Stimulated activated CD8-positive, alpha-beta memory T cell treated with anti-CD3 and anti-CD28 coated beads, Interleukin-15, amount 100 ng/mL, for 1 hour (primary cell): ENCODE results near the gene NPR1.
"Not testable (repeated sequence)": the region's sequence is repeated elsewhere in the genome, so short reads cannot be mapped to it uniquely, and the experiment has no call there.

Experiments used
- DNase-seq: peaks from one replicate; pipeline ENCODE4 v3.0.0-alpha.2; 2020; ENCODE audit warnings: low read depth

NPR1 gene

DNA sequence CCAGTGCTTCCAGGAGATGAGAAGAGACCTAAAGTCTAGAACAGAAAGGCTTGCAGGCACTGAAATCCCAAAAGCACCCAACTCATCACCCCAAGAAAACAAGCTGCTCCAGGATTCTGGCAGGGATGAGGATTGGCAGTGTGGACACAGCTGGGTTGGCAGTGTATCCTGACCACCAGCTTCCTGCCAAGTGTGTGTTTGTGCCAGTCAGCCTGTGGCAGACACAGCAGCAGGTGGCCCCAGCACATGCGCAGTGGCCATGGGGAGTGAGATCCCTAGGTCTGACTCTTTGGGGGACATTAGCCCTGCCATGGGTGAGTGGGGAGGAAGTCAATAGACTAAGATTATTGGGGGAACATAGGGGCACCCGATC is 28.6 kb upstream of the NPR1 start:
- no peak for DNase-seq

DNA sequence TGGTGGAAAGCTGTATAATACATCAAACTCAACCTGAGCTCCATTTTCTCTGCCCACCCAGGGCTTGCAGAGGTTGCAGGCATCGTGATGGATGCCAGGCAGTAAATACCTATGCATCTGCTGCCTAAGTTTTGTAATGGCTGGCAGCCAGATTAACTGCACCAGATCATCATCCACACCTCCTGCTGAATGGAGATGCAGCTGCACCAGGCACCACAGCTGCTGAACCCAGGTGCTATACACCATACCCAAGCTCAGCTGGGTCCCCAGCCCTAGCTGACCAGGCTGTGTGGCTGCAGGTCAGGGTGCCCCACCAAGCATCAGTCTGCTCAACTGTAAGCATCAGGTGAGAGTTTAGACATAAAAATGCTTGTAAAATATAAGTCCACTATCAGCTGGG is 26.7 kb upstream of the NPR1 start:
- DNase-seq, result no peak

DNA sequence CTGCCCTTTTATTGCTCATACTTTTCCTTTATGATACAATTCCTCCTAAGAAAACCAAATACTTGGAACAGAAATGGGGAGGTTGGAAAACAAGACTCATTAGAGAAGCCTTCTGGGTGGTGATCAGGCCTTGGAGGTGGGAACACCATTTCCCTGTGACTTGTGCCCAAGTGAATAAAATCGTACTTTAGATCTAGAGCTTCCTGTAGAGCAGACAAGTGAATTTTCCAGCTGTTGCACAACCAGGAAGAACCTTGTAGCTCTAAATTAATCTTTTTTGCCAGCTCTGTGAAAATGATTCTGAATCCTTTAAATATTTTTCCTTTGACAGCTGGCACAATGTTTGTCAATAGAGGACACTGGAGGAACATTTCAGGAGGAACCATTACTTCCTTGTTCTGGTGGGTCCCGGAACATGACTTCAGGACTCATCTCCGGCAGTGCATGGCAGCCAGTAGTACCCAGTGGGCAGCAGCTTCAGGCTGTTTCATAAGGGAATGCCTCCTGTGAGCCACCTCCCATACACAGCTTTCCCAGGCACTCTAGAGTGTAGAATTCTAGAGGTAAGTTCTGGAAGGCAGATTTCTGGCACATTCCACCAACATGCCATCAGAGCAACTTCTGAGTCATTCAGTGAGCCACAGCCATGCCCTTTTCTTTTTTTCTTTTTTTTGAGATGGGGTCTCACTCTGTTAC is 25.5 kb upstream of the NPR1 start:
- no peak for DNase-seq

DNA sequence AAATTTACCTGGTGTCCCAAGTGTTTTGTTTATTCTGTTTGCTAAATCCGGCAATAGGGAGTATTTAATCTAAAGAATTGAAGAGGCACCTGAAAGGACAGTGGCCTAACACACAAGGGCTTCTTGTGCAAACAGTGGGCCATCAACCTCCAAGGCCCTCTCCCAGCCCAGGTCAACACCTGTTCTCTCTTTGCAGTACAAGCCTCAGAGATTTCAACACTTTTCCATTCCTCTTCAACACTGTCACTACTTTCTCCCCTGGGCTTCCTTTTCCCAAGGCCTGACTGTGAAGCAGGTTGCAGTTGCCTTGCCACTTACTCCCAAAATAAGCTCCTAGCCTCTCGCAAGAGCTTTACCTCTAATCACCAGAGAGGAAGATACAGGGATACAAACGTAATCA is 23.2 kb upstream of the NPR1 start:
- no peak for DNase-seq

DNA sequence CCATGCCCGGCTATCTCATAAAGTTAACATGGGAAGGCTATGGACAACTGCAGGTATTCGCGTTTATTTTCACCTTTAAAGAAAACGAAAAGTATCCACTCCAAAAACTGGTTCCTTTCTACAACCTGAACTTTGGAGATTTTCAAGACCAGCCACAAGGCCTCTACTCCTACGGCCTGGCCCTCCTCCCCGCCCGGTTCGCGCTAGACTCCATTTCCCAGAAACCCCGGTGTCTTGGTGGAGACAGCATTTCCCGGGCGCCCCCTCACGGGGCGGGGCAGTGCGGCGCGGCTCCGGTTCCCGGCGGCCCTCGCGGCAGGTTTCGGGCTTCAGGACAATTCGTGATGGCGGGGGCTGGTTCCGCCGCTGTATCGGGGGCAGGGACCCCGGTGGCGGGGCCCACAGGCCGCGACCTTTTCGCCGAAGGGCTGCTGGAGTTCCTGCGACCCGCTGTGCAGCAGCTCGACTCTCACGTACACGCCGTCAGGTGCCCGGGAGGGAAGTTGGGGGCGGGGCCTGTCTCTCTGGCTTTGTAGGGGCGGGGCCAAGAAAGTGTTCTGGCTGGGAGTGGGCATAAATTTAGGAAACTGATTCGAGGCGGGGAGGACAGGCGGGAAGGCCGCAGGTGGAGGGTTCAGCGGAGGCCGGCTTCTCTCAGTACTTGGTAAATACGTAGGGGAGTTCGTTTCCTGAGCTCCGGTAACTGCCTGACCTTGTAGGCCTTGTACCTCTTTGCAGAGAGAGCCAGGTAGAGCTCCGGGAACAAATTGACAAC is 19.9 kb upstream of the NPR1 start, which contains the start of gene SNAPIN:
Gene SNAPIN, plus strand, starts transcription at position 304 of the 775 bp plus-strand sequence. Its CDS starts 41 bp downstream, at position 345.
- peak; percentile 75 for DNase-seq

DNA sequence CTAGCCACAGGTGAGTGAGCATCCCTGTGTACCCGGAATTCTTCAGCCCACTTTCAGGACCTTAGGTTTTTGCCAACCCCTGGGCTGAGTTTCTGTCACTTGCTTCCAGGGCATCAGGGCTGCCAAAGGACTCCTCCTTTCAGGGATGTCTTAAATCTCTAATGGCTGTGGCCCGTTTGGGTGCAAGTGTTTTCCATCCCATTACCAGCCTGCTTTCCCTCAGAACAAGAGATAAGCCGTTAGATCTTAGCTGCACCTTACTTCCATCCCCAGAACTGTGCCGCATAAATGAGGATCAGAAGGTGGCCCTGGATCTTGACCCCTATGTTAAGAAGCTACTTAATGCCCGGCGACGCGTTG is 19.3 kb upstream of the NPR1 start:
- DNase-seq, result no peak

DNA sequence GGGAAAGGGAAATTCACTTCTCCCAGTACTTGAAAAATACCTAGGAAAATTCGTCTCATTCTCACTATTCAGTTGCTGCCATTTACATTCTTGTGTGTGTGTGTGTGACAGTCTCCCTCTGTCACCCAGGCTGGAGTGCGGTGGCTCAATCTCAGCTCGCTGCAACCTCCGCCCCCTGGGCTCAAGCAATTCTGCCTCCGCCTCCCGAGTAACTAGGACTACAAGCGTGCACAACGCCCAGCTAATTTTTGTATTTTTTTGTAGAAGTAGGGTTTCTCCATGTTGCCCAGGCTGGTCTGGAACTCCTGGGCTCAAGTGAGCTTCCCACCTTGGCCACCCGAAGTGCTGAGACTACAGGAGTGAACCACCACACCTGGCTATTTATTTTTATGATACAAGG is 18.8 kb upstream of the NPR1 start:
- no peak for DNase-seq

DNA sequence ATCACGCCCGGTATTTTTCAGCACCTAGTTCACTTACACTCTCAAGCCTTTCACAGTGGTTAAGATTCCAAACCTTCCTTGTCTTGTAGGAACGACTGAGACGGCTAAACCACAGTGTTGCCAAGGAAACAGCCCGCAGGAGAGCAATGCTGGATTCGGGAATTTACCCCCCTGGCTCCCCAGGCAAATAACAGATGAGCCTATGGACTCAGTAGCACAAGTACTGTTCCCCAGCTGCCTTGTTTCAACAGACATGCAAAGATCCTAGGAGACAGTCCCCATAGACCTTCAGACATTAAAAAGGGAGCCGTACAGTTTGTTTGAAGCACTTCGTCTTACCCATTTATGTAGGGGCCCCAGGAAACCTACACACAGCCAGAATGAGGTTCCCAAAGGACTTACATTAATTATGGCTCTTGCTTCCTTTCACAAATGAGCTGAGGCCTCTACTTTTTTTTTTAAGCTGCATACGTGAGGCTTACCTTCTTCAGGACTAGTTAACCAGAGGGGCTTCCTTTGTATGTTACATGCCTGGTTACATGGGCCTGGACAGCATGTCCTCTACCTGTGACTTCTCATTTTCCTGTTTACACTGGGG is 17.3 kb upstream of the NPR1 start:
- no peak for DNase-seq

DNA sequence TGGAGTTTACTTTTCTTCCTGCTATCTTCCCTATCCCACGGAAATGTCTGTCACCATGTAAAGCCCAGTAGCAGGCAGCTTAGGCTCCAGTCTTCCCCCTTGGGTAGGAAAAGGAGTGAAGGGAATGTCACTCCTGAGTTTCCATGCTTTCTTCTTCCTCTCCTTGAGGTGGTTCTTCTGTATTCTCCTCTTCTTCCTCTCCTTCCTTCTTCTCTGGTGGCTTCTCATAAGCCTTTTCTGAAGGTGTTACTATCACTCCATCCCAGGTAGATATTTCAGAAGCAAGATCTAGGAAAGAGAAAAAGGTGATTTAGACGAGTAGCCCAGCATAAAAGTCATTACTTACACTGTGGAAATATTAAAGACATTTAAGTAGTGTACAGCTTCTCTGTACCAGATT is 16.2 kb upstream of the NPR1 start:
- DNase-seq, result no peak

DNA sequence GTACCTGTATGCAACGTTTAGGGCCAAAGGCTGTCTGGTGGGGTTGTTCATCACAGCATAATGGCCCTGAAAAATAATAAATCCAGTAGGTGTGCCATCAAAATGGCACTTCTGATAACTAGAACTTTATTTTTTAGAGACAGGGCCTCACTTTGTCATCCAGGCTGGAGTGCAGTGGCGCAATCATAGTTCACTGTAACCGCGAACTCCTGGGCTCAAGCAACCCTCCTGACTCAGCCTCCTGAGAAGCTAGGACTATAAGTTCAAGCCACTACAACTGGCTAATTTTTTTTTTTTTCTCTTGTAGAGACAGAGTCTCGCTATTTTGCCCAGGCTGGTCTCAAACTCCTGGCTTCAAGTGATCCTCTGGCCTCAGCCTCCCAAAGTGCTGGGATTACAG is 15.3 kb upstream of the NPR1 start:
- DNase-seq, result no peak

DNA sequence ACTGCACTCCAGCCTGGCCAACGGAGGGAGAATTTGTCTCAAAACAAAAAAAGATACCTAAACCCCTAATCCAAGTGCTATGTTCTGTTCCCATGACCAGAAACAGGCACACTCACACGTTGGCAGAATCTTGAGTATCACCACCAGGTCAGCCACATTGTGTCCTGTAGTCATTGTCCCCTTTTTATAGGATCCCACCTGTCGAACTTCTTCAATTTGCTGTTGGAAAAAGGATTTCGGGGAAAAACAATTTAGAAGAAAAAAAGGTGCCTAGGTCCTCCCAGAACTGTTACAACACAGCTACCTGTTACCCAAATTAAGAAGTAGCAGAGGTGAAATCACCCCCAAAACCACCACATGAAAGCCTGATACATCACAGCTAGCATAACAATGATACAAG is 11.0 kb upstream of the NPR1 start:
- no peak for DNase-seq

DNA sequence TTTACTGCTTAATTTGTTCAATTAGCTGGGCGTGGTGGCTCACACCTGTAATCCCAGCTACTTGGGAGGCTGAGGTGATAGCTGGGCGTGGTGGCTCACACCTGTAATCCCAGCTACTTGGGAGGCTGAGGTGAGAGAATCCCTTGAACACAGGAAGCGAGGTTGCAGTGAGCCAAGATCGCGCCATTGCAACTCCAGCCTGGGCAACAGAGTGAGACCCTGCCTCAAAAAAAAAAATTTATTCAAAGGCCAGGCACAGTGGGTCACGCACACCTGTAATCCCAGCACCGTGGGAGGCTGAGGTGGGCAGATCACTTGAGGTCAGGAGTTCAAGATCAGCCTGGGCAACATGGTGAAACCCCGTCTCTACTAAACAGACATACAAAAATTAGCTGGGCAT is 9.8 kb upstream of the NPR1 start:
- not testable (repeated sequence) for DNase-seq

DNA sequence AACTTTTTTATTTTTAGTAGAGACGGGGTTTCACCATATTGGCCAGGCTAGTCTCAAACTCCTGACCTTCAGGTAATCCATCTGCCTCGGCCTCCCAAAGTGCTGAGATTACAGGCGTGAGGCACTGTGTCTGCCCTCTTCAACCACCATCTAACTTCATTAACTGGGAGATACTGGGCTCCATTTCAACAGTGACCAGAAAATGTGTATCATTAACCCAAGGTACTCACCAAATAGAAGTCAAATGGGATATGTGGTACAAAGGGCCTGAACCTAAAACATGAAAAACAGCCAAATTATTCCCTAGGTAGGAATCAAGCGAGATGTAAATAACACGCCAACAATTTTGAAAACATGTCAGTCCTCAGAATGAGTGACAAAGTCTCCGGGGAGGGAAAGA is 8.9 kb upstream of the NPR1 start:
- no peak for DNase-seq

DNA sequence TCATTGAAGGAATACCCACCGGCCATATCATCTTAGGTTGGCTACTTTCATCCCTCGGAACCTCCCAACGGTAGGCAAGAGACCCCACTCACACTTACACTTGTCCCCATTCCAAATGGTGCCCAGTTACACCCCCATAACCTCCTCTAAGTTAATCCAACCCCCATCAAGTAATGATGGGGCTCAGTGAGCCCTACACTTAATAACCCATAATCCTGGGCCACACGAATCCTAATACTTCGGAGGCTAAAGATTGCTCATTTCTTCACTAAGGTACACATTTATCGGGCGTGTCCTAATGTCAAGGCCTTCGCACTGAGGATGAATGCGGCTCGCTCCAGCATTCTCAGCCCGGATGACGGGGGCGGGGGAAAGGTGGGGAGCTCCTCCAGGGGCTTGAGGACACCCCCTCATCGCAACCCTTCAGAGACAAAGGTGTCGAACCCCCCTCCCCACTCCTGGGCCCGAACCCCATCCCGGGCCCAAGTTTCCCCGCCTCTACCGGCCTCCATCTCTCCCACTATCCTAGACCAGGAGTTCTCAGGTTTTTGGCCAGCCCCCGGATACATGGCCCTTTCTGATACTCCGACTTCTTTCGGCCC is 8.1 kb upstream of the NPR1 start:
- no peak for DNase-seq

DNA sequence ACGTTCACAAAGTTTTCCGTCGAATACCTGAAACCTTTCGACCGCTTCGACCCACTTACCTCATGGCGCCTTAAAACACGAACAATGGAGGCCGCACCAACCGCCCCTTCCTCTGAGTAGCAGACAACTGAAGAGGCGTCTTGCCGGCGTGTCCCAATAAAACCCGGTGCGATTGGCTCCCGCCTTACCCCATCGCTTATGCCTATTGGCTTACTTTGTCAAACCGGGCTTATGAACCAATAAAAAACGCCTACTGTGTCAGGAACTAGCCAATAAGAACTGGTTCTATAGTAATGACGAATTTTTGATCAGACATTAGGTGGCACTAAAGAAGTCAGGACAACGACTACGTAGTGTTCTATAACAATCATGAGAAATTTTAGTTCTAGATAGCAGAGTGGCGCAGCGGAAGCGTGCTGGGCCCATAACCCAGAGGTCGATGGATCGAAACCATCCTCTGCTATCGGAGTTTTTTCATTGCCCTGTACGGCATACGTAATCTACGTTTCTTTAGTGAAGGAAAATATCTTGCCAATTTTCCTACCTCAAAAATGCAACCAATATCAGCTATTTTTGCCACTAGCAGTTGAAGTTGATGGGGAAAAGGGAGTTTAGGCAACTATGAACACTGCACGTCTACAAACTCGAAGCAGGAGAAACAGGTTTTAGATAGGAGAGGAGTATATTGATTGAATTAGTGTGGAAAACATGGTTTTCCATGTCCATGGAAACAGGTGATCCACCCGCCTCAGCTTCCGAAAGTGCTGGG is 7.4 kb upstream of the NPR1 start, which contains the start of gene ILF2:
Gene ILF2, minus strand, starts transcription at position 135 of the 769 bp plus-strand sequence. Its CDS starts 71 bp downstream, at position 64.
- peak; percentile 95 for DNase-seq

DNA sequence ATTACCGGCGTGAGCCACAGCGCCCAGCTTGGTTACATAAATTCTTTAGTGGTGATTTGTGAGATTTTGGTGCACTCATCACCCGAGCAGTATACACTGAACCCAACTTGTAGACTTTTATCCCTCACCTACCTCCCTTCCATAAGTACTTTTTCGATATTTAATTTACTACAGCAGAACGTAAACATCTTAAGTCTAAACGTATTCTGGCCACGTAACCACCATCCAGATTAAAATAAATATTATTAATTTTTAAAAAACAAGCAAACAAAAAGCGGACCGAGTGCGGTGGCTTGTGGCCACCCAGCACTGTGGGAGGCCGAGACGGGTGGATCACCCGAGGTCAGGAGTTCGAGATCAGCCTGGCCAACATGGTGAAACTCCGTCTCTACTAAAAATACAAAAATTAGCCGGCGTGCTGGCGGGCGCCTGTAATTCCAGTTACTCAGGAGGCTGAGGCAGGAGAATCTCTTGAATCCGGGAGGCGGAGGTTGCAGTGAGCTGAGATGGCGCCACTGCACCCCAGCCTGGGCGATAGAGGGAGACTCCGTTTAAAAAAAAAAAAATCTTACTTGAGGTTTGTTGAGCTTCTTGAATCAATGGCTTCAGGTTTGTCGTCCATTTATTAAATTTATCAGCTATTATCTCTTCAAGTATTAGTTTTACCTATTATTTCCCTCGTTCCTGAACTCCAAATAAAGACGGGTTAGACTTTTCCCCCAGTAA is 6.7 kb upstream of the NPR1 start:
- DNase-seq, result not testable (repeated sequence)

DNA sequence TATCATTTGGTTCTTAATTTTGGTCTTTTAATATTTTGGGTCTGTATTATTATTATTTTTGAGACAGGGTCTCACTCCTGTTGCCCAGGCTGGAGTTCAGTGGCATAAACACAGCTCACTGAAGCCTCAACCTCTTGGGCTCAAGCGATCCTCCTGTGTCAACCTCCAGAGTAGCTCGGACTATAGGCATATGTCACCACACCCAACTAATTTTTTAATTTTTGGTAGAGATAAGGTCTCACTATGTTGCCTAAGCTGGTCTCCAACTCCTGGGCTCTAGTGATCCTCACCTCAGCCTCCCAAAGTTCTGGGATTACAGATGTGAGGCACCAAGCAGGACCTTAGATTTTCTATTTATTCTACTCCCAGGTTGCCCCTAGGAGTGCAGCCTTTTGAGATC is 5.0 kb upstream of the NPR1 start:
- DNase-seq, result no peak

DNA sequence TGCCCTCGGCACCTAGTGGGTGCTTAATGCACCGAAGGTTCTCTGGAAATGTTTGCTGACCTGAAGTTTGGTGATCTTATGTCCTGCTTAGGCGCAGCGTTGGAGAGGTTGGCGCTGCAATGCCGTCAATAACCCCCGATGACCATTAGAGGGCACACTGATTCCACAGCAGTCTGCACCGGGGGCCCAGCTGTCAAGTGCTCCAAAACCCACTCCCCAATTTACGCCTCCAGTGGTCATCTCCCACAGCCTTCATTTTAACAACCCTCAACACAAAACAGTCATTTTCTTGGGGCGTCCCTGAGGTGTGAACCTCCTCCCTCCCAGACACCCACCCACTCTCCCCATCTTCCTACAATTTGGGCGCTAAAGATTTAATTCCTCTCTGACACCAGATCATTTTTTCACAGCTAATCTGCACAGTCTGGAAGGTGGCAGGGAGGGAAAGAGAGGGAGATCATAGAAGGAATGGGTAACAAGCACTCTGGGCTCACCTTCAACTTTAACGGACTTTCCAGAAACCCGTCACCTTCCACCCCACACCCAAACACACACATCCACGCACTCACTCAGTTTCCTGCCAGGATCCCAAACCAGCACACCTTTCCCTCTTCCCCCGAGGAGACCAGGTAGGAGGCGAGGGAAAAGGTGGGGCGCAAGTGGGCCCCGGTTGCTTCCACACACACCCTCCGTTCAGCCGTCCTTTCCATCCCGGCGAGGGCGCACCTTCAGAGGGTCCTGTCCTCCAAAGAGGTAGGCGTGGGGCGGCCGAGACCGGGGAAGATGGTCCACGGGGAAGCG is 570 bp upstream of the NPR1 start:
- no peak for DNase-seq

DNA sequence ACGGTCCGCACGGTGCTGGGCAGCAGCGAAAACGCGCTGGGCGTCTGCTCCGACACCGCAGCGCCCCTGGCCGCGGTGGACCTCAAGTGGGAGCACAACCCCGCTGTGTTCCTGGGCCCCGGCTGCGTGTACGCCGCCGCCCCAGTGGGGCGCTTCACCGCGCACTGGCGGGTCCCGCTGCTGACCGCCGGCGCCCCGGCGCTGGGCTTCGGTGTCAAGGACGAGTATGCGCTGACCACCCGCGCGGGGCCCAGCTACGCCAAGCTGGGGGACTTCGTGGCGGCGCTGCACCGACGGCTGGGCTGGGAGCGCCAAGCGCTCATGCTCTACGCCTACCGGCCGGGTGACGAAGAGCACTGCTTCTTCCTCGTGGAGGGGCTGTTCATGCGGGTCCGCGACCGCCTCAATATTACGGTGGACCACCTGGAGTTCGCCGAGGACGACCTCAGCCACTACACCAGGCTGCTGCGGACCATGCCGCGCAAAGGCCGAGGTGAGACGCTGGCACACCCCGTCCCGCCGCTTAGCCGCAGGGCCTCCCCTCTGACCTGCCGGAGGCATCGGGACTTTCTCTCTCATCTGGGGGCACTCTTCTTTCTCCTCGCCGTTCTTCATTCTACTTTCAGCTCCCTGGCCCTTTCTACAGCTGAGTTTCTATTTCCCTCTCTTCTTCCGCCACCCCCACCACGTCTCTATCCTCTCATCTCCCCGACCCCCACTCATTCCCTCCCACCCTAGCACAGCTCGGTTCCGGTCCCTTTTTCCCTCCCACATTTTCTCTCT is 1.0 kb downstream of the NPR1 start:
- no peak for DNase-seq

DNA sequence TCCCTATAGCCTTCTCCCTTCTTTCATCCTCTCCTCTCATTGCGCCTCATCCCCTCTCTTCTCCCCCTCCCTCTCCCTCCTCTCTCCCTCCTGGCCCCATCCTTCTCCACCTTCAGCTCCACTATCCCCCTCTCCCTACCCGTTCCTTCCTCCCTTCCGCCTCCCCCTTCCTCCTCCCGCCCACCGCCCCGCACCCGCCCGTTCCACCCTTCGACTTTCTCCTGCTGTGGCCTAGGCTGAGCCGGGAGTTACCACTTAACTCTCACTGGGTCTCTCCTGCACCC is 1.6 kb downstream of the NPR1 start:
- no peak for DNase-seq
